Right kidney (tissue), 9 donors: ENCODE results near the gene TEX30.
A peak's percentile ranks its signal among the peaks of the same experiment; 100 is the strongest.

Source experiments
- DNase-seq: peaks from one replicate; pipeline ENCODE4 v3.0.0-alpha.2; 2016
- long read RNA-seq, 8 donors: transcript quantifications; one replicate each; lab custom pipeline, GENCODE V29; 2026

Gene TEX30
- long read RNA-seq, donor 1, transcript TEX30-206 (6 exons, 1,165 nt), result major isoform, 18 of 40 reads
- long read RNA-seq, donor 1, partial matches to known transcripts, result 12 of 40 reads
- long read RNA-seq, donor 1, other reads (novel, unspliced or antisense), result 0 of 40 reads
- long read RNA-seq, donor 2, transcript TEX30-205 (5 exons, 959 nt), result minor isoform, 8 of 25 reads
- long read RNA-seq, donor 2, transcript TEX30-202 (5 exons, 1,038 nt), result minor isoform, 6 of 25 reads
- long read RNA-seq, donor 2, transcript TEX30-206 (6 exons, 1,165 nt), result major isoform, 9 of 25 reads
- long read RNA-seq, donor 2, partial matches to known transcripts, result 0 of 25 reads
- long read RNA-seq, donor 2, other reads (novel, unspliced or antisense), result 0 of 25 reads
- long read RNA-seq, donor 3, partial matches to known transcripts, result 0 of 8 reads
- long read RNA-seq, donor 3, other reads (novel, unspliced or antisense), result 0 of 8 reads
- long read RNA-seq, donor 4, transcript TEX30-206 (6 exons, 1,165 nt), result major isoform, 12 of 33 reads
- long read RNA-seq, donor 4, partial matches to known transcripts, result 13 of 33 reads
- long read RNA-seq, donor 4, other reads (novel, unspliced or antisense), result 0 of 33 reads
- long read RNA-seq, donor 5, transcript TEX30-202 (5 exons, 1,038 nt), result minor isoform, 5 of 24 reads
- long read RNA-seq, donor 5, transcript TEX30-206 (6 exons, 1,165 nt), result major isoform, 11 of 24 reads
- long read RNA-seq, donor 5, partial matches to known transcripts, result 6 of 24 reads
- long read RNA-seq, donor 5, other reads (novel, unspliced or antisense), result 0 of 24 reads
- long read RNA-seq, donor 6, transcript TEX30-206 (6 exons, 1,165 nt), result major isoform, 12 of 25 reads
- long read RNA-seq, donor 6, partial matches to known transcripts, result 5 of 25 reads
- long read RNA-seq, donor 6, other reads (novel, unspliced or antisense), result 0 of 25 reads
- long read RNA-seq, donor 7, transcript TEX30-206 (6 exons, 1,165 nt), result major isoform, 16 of 30 reads
- long read RNA-seq, donor 7, transcript TEX30-205 (5 exons, 959 nt), result minor isoform, 5 of 30 reads
- long read RNA-seq, donor 7, partial matches to known transcripts, result 7 of 30 reads
- long read RNA-seq, donor 7, other reads (novel, unspliced or antisense), result 0 of 30 reads
- long read RNA-seq, donor 8, transcript TEX30-206 (6 exons, 1,165 nt), result major isoform, 15 of 27 reads
- long read RNA-seq, donor 8, partial matches to known transcripts, result 7 of 27 reads
- long read RNA-seq, donor 8, other reads (novel, unspliced or antisense), result 0 of 27 reads

GRCh38 chr13:102773441-102774213 is at the start of gene TEX30:
Gene TEX30 (minus strand): TSS chr13:102773786. CDS start chr13:102770026, 3,760 bp downstream.
- peak; percentile 99 for DNase-seq

GRCh38 chr13:102817907-102818306 is 44.3 kb upstream of the TEX30 start:
- no peak for DNase-seq

GRCh38 chr13:102817241-102817640 is 43.7 kb upstream of the TEX30 start:
- no peak for DNase-seq

- no peak for DNase-seq
These were observed 43.1 kb upstream of the TEX30 start for GRCh38 chr13:102816708-102817107.

GRCh38 chr13:102815788-102816187 is 42.2 kb upstream of the TEX30 start:
- DNase-seq, result no peak

GRCh38 chr13:102814793-102815192 is 41.2 kb upstream of the TEX30 start:
- no peak for DNase-seq

- no peak for DNase-seq
These were observed 40.5 kb upstream of the TEX30 start for GRCh38 chr13:102814025-102814607.

GRCh38 chr13:102812611-102813287 is 39.2 kb upstream of the TEX30 start:
- DNase-seq, result no peak

- DNase-seq, result no peak
These were observed 34.1 kb upstream of the TEX30 start for GRCh38 chr13:102807699-102808098.

- no peak for DNase-seq
These were observed 32.1 kb upstream of the TEX30 start for GRCh38 chr13:102805680-102806079.

GRCh38 chr13:102800145-102801041 is 26.8 kb upstream of the TEX30 start:
- DNase-seq, result peak; percentile 97

GRCh38 chr13:102799426-102800144 is 26.0 kb upstream of the TEX30 start:
- peak; percentile 84 for DNase-seq

- peak; percentile 90 for DNase-seq
These were observed 25.2 kb upstream of the TEX30 start, which contains the start of the genes BIVM and POGLUT2 for GRCh38 chr13:102798581-102799425. Gene BIVM (plus strand): TSS chr13:102799119. CDS start chr13:102807268, 8,149 bp downstream. Gene POGLUT2 (minus strand): TSS chr13:102798976. CDS start chr13:102798670, 306 bp downstream.

- no peak for DNase-seq
These were observed 20.2 kb upstream of the TEX30 start for GRCh38 chr13:102793611-102794355.

GRCh38 chr13:102792396-102792795 is 18.8 kb upstream of the TEX30 start:
- DNase-seq, result no peak

- DNase-seq, result no peak
These were observed 15.1 kb upstream of the TEX30 start for GRCh38 chr13:102788683-102789082.

- no peak for DNase-seq
These were observed 10.9 kb upstream of the TEX30 start for GRCh38 chr13:102784483-102784882.
